Measurements from ENCODE around the gene TNRC6A.
"Not testable (repeated sequence)": the region's sequence is repeated elsewhere in the genome, so short reads cannot be mapped to it uniquely, and the experiment has no call there.

TNRC6A gene

GRCh38 chr16:24856871-24857270 lies 127.4 kb downstream of the TNRC6A start:
- not testable (repeated sequence) for H3K27ac ChIP-seq (ENCODE audit: low read depth, low read length); H3K9me3 ChIP-seq (ENCODE audit: control insufficient read depth, insufficient read depth, low read length); H3K4me1 ChIP-seq (ENCODE audit: control insufficient read depth, insufficient read depth, low read length); H3K9ac ChIP-seq (ENCODE audit: low read depth, low read length); H3K27me3 ChIP-seq (ENCODE audit: control insufficient read depth, insufficient read depth, low read length); H3K4me3 ChIP-seq (ENCODE audit: low read depth, low read length); H3K36me3 ChIP-seq (ENCODE audit: control insufficient read depth, insufficient read depth, low read length)

DNA sequence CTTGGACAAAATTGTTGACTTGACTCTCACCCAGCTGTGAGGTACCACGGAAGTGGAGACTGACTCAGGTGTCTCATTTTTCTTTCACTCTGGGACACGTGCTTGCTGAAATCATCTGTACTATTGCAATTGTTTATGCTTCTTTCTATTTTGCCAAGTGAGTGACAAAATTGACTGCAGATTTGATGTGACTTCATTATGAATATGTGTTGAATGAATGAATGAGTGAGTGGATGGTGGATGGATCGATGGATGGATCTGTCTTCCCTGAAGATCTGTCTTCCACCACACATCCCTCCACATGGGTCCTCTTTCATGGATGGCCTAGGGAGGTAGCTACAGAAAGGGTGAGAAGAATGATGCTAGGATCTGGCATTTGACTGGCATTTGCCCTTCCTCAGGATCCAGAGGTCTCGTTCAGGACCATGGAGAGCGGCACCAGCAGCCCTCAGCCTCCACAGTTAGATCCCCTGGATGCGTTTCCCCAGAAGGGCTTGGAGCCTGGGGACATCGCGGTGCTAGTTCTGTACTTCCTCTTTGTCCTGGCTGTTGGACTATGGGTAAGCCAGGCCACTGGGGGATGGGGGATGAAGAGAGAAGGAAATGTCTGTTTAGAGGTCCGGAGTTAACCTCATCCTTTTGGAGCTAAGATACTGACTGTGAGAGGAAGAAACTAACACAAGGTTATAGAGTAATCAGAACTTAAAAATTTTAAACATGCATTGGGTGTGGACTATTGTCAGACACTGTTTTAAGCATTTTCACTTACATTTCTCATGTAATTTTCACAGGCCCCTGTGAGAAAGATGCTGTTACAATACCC lies 129.0 kb downstream of the TNRC6A start:
- no peaks in the 10 kb centered on the region for H3K27me3 ChIP-seq (ENCODE audit: control insufficient read depth, insufficient read depth, low read length)
- no peak overlapping the region for H3K4me3 ChIP-seq (ENCODE audit: low read depth, low read length)
- H3K9me3 ChIP-seq (ENCODE audit: control insufficient read depth, insufficient read depth, low read length) = no peaks in the 10 kb centered on the region
- H3K36me3 ChIP-seq (ENCODE audit: control insufficient read depth, insufficient read depth, low read length) = no peaks in the 10 kb centered on the region
- no peak overlapping the region for H3K9ac ChIP-seq (ENCODE audit: low read depth, low read length)
- no peak overlapping the region for H3K27ac ChIP-seq (ENCODE audit: low read depth, low read length)
- H3K4me1 ChIP-seq (ENCODE audit: control insufficient read depth, insufficient read depth, low read length) = no peaks in the 10 kb centered on the region; the same call in 1 of the 2 replicates

DNA sequence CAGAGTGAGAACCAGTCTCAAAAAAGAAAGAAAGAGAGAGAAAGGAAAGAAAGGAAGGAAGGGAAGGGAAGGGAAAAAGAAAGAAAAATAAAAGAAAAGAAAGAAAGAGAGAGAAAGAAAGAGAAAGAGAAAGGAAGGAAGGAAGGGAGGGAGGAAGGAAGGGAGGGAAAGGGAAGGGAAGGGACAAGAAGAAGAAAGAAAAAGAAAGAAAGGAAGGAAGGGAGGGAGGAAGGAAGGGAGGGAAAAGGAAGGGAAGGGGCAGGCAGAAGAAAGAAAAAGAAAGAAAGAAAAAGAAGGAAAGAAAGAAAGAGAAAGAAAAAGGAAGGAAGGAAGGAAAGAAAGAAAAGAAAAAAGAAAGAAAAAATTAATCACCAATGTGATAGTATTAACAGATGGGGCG lies 132.0 kb downstream of the TNRC6A start:
- Histone ChIP-seq H3K27ac (ENCODE audit: low read depth, low read length) (no peak overlapping the region), H3K36me3 (ENCODE audit: control insufficient read depth, insufficient read depth, low read length) (no peaks in the 10 kb centered on the region), H3K4me1 (ENCODE audit: control insufficient read depth, insufficient read depth, low read length) (no peaks in the 10 kb centered on the region), H3K4me3 (ENCODE audit: low read depth, low read length) (no peak overlapping the region), H3K9ac (ENCODE audit: low read depth, low read length) (no peak overlapping the region), H3K27me3 (ENCODE audit: control insufficient read depth, insufficient read depth, low read length) (no peaks in the 10 kb centered on the region), H3K9me3 (ENCODE audit: control insufficient read depth, insufficient read depth, low read length) (no peaks in the 10 kb centered on the region)

DNA sequence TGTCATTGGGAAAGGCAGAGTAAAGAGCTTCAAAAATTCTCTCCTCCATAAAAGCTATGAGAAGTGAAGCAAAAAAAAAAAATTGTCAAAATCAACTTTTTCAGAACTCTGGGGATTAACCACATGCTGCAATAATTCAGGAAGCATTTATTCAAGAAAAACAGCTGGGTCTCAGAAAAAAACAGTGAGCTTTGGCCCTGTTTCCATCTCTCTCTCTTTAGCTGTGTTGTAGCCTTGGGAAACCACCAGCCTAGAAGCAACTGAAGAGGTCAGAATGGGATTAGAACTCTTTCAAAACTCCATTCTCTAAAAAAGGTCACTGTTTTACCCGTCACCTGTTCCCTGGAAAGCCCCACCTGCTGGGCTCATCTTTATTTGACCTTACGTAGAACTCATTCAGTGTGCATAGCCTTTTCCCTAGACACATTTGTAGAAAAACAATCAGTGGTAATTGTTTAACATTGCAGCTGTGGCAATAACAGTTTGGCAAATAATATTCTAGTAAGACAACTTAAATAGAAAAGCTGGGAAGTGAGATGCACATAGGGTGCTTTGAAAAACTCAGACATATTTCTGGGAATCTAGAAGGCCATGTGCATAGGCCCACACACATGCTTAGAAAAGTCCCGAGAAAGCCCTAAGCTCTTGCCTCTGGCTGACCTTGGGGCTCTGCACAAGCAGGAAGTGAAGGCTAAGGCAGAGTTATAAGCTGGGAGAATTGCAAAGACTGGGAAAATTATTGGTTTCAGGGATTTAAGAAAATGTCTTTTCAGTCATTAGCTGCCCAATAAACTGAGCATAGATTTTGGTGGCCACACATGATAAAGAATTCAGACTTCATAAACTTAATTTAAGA lies 134.4 kb downstream of the TNRC6A start:
- Histone ChIP-seq H3K27me3 (ENCODE audit: control insufficient read depth, insufficient read depth, low read length) (no peaks in the 10 kb centered on the region), H3K4me3 (ENCODE audit: low read depth, low read length) (no peak overlapping the region), H3K4me1 (ENCODE audit: control insufficient read depth, insufficient read depth, low read length) (no peaks in the 10 kb centered on the region), H3K36me3 (ENCODE audit: control insufficient read depth, insufficient read depth, low read length) (no peaks in the 10 kb centered on the region), H3K9me3 (ENCODE audit: control insufficient read depth, insufficient read depth, low read length) (no peaks in the 10 kb centered on the region), H3K27ac (ENCODE audit: low read depth, low read length) (no peak overlapping the region), H3K9ac (ENCODE audit: low read depth, low read length) (no peak overlapping the region)

DNA sequence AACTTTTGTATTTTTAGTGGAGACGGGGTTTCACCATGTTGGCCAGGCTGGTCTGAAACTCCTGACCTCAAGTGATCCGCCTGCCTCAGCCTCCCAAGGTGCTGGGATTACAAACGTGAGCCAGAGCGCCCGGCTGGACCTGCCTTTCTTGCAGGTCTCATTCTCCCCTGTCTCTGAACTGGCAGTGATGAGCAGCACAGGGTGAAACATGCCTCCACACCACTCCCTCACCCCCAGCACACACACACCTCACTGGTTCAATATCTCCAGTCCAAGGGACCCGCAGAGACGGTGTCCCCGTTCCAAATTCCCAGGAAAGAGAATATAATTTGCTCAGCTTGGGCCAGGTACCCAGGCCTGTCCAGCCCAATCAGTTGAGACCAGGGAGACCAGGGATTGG lies 139.6 kb downstream of the TNRC6A start:
- H3K4me3 ChIP-seq (ENCODE audit: low read depth, low read length) = no peak overlapping the region
- no peaks in the 10 kb centered on the region for H3K36me3 ChIP-seq (ENCODE audit: control insufficient read depth, insufficient read depth, low read length)
- no peaks in the 10 kb centered on the region for H3K9me3 ChIP-seq (ENCODE audit: control insufficient read depth, insufficient read depth, low read length)
- H3K27ac ChIP-seq (ENCODE audit: low read depth, low read length) = no peak overlapping the region
- no peaks in the 10 kb centered on the region for H3K4me1 ChIP-seq (ENCODE audit: control insufficient read depth, insufficient read depth, low read length)
- H3K9ac ChIP-seq (ENCODE audit: low read depth, low read length) = no peak overlapping the region
- H3K27me3 ChIP-seq (ENCODE audit: control insufficient read depth, insufficient read depth, low read length) = no peaks in the 10 kb centered on the region

- Histone ChIP-seq H3K27ac (ENCODE audit: low read depth, low read length) (no peak overlapping the region), H3K27me3 (ENCODE audit: control insufficient read depth, insufficient read depth, low read length) (no peaks in the 10 kb centered on the region), H3K9ac (ENCODE audit: low read depth, low read length) (no peak overlapping the region), H3K36me3 (ENCODE audit: control insufficient read depth, insufficient read depth, low read length) (no peaks in the 10 kb centered on the region), H3K9me3 (ENCODE audit: control insufficient read depth, insufficient read depth, low read length) (no peaks in the 10 kb centered on the region), H3K4me3 (ENCODE audit: low read depth, low read length) (no peak overlapping the region), H3K4me1 (ENCODE audit: control insufficient read depth, insufficient read depth, low read length) (no peaks in the 10 kb centered on the region)
Measured at GRCh38 chr16:24871891-24872290, 142.4 kb downstream of the TNRC6A start.

- no peaks in the 10 kb centered on the region for H3K4me1 ChIP-seq (ENCODE audit: control insufficient read depth, insufficient read depth, low read length)
- no peak overlapping the region for H3K27ac ChIP-seq (ENCODE audit: low read depth, low read length)
- no peaks in the 10 kb centered on the region for H3K27me3 ChIP-seq (ENCODE audit: control insufficient read depth, insufficient read depth, low read length)
- H3K9me3 ChIP-seq (ENCODE audit: control insufficient read depth, insufficient read depth, low read length) = no peaks in the 10 kb centered on the region
- no peak overlapping the region for H3K4me3 ChIP-seq (ENCODE audit: low read depth, low read length)
- no peak overlapping the region for H3K9ac ChIP-seq (ENCODE audit: low read depth, low read length)
- H3K36me3 ChIP-seq (ENCODE audit: control insufficient read depth, insufficient read depth, low read length) = no peaks in the 10 kb centered on the region
Measured at GRCh38 chr16:24873028-24873427, 143.6 kb downstream of the TNRC6A start.

- Histone ChIP-seq H3K4me3 (ENCODE audit: low read depth, low read length) (no peak overlapping the region), H3K27me3 (ENCODE audit: control insufficient read depth, insufficient read depth, low read length) (no peaks in the 10 kb centered on the region), H3K9ac (ENCODE audit: low read depth, low read length) (no peak overlapping the region), H3K27ac (ENCODE audit: low read depth, low read length) (no peak overlapping the region), H3K9me3 (ENCODE audit: control insufficient read depth, insufficient read depth, low read length) (no peaks in the 10 kb centered on the region), H3K36me3 (ENCODE audit: control insufficient read depth, insufficient read depth, low read length) (no peaks in the 10 kb centered on the region), H3K4me1 (ENCODE audit: control insufficient read depth, insufficient read depth, low read length) (no peaks in the 10 kb centered on the region)
Measured at GRCh38 chr16:24875466-24875865, 146.0 kb downstream of the TNRC6A start.
